Karpas-422 (cell line): Measurements from ENCODE around the gene RHEB. TPM values are rescaled to one million over a fixed set of nuclear protein-coding genes. Genes with fewer than 3 reads are reported as not detected.

Experiments
- DNase-seq: peaks from one replicate; pipeline ENCODE4 v3.0.0-alpha.2; 2015
- H2AFZ ChIP-seq: fragments of 200-600 bp; sonication (generic); 2 replicates; pipeline ENCODE4 v1.6.1; 2014; ENCODE audit warnings: antibody characterized with exemption, low read length, mixed read lengths
- H3K27ac ChIP-seq: fragments of 200-600 bp; sonication (generic); 2 replicates; pipeline ENCODE4 v1.5.1; 2014; ENCODE audit warnings: mild to moderate bottlenecking, low read length, moderate library complexity
- H3K27me3 ChIP-seq: fragments of 200-600 bp; sonication (generic); 2 replicates; pipeline ENCODE4 v1.6.1; 2014; ENCODE audit warnings: low read length, mixed read lengths
- H3K36me3 ChIP-seq: fragments of 200-600 bp; sonication (generic); 2 replicates; pipeline ENCODE4 v1.6.1; 2014; ENCODE audit warnings: low read length, mixed read lengths; ENCODE audit not compliant: insufficient read depth
- H3K4me1 ChIP-seq: fragments of 200-600 bp; sonication (generic); 2 replicates; pipeline ENCODE4 v1.6.1; 2014; ENCODE audit warnings: mild to moderate bottlenecking, low read length, mixed read lengths
- H3K4me2 ChIP-seq: fragments of 200-600 bp; sonication (generic); 2 replicates; pipeline ENCODE4 v1.6.1; 2014; ENCODE audit warnings: low read length, low read depth, mild to moderate bottlenecking; ENCODE audit not compliant: poor library complexity, severe bottlenecking
- H3K4me3 ChIP-seq: fragments of 200-600 bp; sonication (generic); 2 replicates; pipeline ENCODE4 v1.5.1; 2014; ENCODE audit warnings: mild to moderate bottlenecking, antibody characterized with exemption, low read length, mixed read lengths
- H3K79me2 ChIP-seq: fragments of 200-600 bp; sonication (generic); 2 replicates; pipeline ENCODE4 v1.6.1; 2014; ENCODE audit warnings: mild to moderate bottlenecking, low read length, mixed read lengths
- H3K9ac ChIP-seq: fragments of 200-600 bp; sonication (generic); 2 replicates; pipeline ENCODE4 v1.6.0; 2014; ENCODE audit warnings: low read length
- H3K9me2 ChIP-seq: fragments of 200-600 bp; sonication (generic), shearing (Covaris generic); replicated peaks from 2 replicates; pipeline ENCODE4 v1.6.0; 2014; ENCODE audit warnings: mild to moderate bottlenecking, low read length, moderate library complexity; ENCODE audit not compliant: insufficient read depth
- H3K9me3 ChIP-seq: fragments of 300-700, 200-600 bp; sonication (generic); 2 replicates; pipeline ENCODE4 v1.6.1; 2014; ENCODE audit warnings: low read length, mixed read lengths
- H4K20me1 ChIP-seq: fragments of 200-600 bp; sonication (generic); 2 replicates; pipeline ENCODE4 v1.6.1; 2014; ENCODE audit warnings: mild to moderate bottlenecking, antibody characterized with exemption, low read length, low read depth; ENCODE audit not compliant: insufficient read depth
- total RNA-seq: library from RNA; depleted of rRNA; stranded (reverse); fragments of >200 nt; shearing (Covaris generic); gene quantifications from 2 replicates; pipeline ENCODE4 v1.2.3, GENCODE V29; 2014; ENCODE audit warnings: low replicate concordance

The RHEB gene
- total RNA-seq, 1 experiment from 2014 or later = 47.5 TPM

GRCh38 chr7:151457534-151457933 is 62.2 kb downstream of the RHEB start:
- Histone ChIP-seq H3K4me2 (no peak overlapping the region), H3K79me2 (no peaks in the 10 kb centered on the region), H3K4me3 (no peak overlapping the region), H3K9me2 (no peaks in the 10 kb centered on the region), H2AFZ (no peak overlapping the region), H3K36me3 (no peaks in the 10 kb centered on the region), H3K27me3 (no peaks in the 10 kb centered on the region), H3K9ac (no peak overlapping the region), H3K9me3 (no peaks in the 10 kb centered on the region), H4K20me1 (0 out of 2 replicates have a peak, but pooled peaks cover 3% of the 10 kb centered on the region), H3K4me1 (no peaks in the 10 kb centered on the region), H3K27ac (no peak overlapping the region)
- DNase-seq = no peak

- no peaks in the 10 kb centered on the region for H3K9me3 ChIP-seq
- no peak overlapping the region for H2AFZ ChIP-seq
- no peak overlapping the region for H3K4me3 ChIP-seq
- H3K27ac ChIP-seq = no peak overlapping the region
- no peaks in the 10 kb centered on the region for H3K36me3 ChIP-seq
- DNase-seq = no peak
- no peak overlapping the region for H3K4me2 ChIP-seq
- no peaks in the 10 kb centered on the region for H3K9me2 ChIP-seq
- no peak overlapping the region for H3K9ac ChIP-seq
- 0 out of 2 replicates have a peak, but pooled peaks cover 3% of the 10 kb centered on the region for H4K20me1 ChIP-seq
- no peaks in the 10 kb centered on the region for H3K79me2 ChIP-seq
- H3K27me3 ChIP-seq = no peaks in the 10 kb centered on the region
- H3K4me1 ChIP-seq = no peaks in the 10 kb centered on the region
Observed at GRCh38 chr7:151456782-151457181, 62.9 kb downstream of the RHEB start.

- Histone ChIP-seq H3K27me3 (no peaks in the 10 kb centered on the region), H3K4me3 (no peak overlapping the region), H3K4me1 (no peaks in the 10 kb centered on the region), H3K4me2 (no peak overlapping the region), H3K79me2 (no peaks in the 10 kb centered on the region), H4K20me1 (0 out of 2 replicates have a peak, but pooled peaks cover 3% of the 10 kb centered on the region), H3K9me3 (no peaks in the 10 kb centered on the region), H3K36me3 (no peaks in the 10 kb centered on the region), H3K27ac (no peak overlapping the region), H2AFZ (no peak overlapping the region), H3K9ac (no peak overlapping the region), H3K9me2 (no peaks in the 10 kb centered on the region)
- DNase-seq = no peak
Observed at GRCh38 chr7:151456276-151456675, 63.4 kb downstream of the RHEB start.

GRCh38 chr7:151455690-151456089 is 64.0 kb downstream of the RHEB start:
- no peak for DNase-seq
- H3K27ac ChIP-seq = no peak overlapping the region
- H3K9me2 ChIP-seq = no peaks in the 10 kb centered on the region
- H3K79me2 ChIP-seq = no peaks in the 10 kb centered on the region
- H3K27me3 ChIP-seq = no peaks in the 10 kb centered on the region
- H3K36me3 ChIP-seq = no peaks in the 10 kb centered on the region
- no peaks in the 10 kb centered on the region for H3K9me3 ChIP-seq
- H3K4me3 ChIP-seq = no peak overlapping the region
- no peaks in the 10 kb centered on the region for H3K4me1 ChIP-seq
- H3K9ac ChIP-seq = no peak overlapping the region
- no peak overlapping the region for H3K4me2 ChIP-seq
- no peak overlapping the region for H2AFZ ChIP-seq
- 0 out of 2 replicates have a peak, but pooled peaks cover 3% of the 10 kb centered on the region for H4K20me1 ChIP-seq

GRCh38 chr7:151454932-151455530 is 64.7 kb downstream of the RHEB start:
- H3K4me2 ChIP-seq = no peak overlapping the region
- H3K27ac ChIP-seq = no peak overlapping the region
- H3K9ac ChIP-seq = no peak overlapping the region
- H3K9me2 ChIP-seq = no peaks in the 10 kb centered on the region
- H3K4me1 ChIP-seq = no peaks in the 10 kb centered on the region
- H3K4me3 ChIP-seq = no peak overlapping the region
- DNase-seq = no peak
- no peaks in the 10 kb centered on the region for H3K79me2 ChIP-seq
- no peaks in the 10 kb centered on the region for H3K9me3 ChIP-seq
- H3K27me3 ChIP-seq = no peaks in the 10 kb centered on the region
- H2AFZ ChIP-seq = no peak overlapping the region
- no peaks in the 10 kb centered on the region for H3K36me3 ChIP-seq
- 0 out of 2 replicates have a peak, but pooled peaks cover 3% of the 10 kb centered on the region for H4K20me1 ChIP-seq

- Histone ChIP-seq H3K4me1 (no peaks in the 10 kb centered on the region), H3K79me2 (no peaks in the 10 kb centered on the region), H4K20me1 (0 out of 2 replicates have a peak, but pooled peaks cover 3% of the 10 kb centered on the region), H3K9me2 (no peaks in the 10 kb centered on the region), H3K4me3 (no peak overlapping the region), H3K27ac (no peak overlapping the region), H3K4me2 (no peak overlapping the region), H2AFZ (no peak overlapping the region), H3K27me3 (no peaks in the 10 kb centered on the region), H3K9ac (no peak overlapping the region), H3K9me3 (no peaks in the 10 kb centered on the region), H3K36me3 (no peaks in the 10 kb centered on the region)
- DNase-seq = no peak
Observed at GRCh38 chr7:151454305-151454704, 65.4 kb downstream of the RHEB start.

- H3K27ac ChIP-seq = no peak overlapping the region
- H4K20me1 ChIP-seq = 0 out of 2 replicates have a peak, but pooled peaks cover 3% of the 10 kb centered on the region
- no peaks in the 10 kb centered on the region for H3K4me1 ChIP-seq
- H3K36me3 ChIP-seq = no peaks in the 10 kb centered on the region
- no peaks in the 10 kb centered on the region for H3K79me2 ChIP-seq
- H3K9me2 ChIP-seq = no peaks in the 10 kb centered on the region
- H3K4me2 ChIP-seq = no peak overlapping the region
- H3K9me3 ChIP-seq = no peaks in the 10 kb centered on the region
- no peak overlapping the region for H3K9ac ChIP-seq
- no peak for DNase-seq
- H3K4me3 ChIP-seq = no peak overlapping the region
- no peaks in the 10 kb centered on the region for H3K27me3 ChIP-seq
- no peak overlapping the region for H2AFZ ChIP-seq
Observed at GRCh38 chr7:151453326-151453791, 66.3 kb downstream of the RHEB start.

GRCh38 chr7:151452680-151453325 is 66.9 kb downstream of the RHEB start:
- no peak for DNase-seq
- Histone ChIP-seq H3K27ac (no peak overlapping the region), H3K79me2 (no peaks in the 10 kb centered on the region), H3K9me3 (no peaks in the 10 kb centered on the region), H3K4me1 (no peaks in the 10 kb centered on the region), H3K9ac (no peak overlapping the region), H3K27me3 (no peaks in the 10 kb centered on the region), H3K9me2 (no peaks in the 10 kb centered on the region), H4K20me1 (0 out of 2 replicates have a peak, but pooled peaks cover 3% of the 10 kb centered on the region), H3K4me2 (no peak overlapping the region), H2AFZ (no peak overlapping the region), H3K4me3 (no peak overlapping the region), H3K36me3 (no peaks in the 10 kb centered on the region)
